Tongue (tissue), 2 donors: ENCODE results near the gene GRIN2C. TPM values are rescaled to one million over a fixed set of nuclear protein-coding genes. Genes with fewer than 3 reads are reported as not detected.
"Not testable (repeated sequence)": the region's sequence is repeated elsewhere in the genome, so short reads cannot be mapped to it uniquely, and the experiment has no call there.

ENCODE experiments used
- DNase-seq: peaks from one replicate; pipeline ENCODE4 v3.0.0-alpha.2; 2015
- total RNA-seq: library from RNA; depleted of rRNA; stranded (reverse); fragments of >200 nt; gene quantifications from one replicate; pipeline ENCODE4 v1.2.3, GENCODE V29; 2014

GRIN2C gene
- total RNA-seq: 1.6 TPM

GRCh38 chr17:74859459-74860228, at the start of gene GRIN2C:
TSS of gene GRIN2C (minus strand) at chr17:74859885. CDS start at chr17:74855092, 4,793 bp downstream.
- no peak for DNase-seq

GRCh38 chr17:74909097-74909496, 49.4 kb upstream of the GRIN2C start:
- not testable (repeated sequence) for DNase-seq

- DNase-seq: no peak
Measured at GRCh38 chr17:74907012-74907411, 47.3 kb upstream of the GRIN2C start.

- not testable (repeated sequence) for DNase-seq
Measured at GRCh38 chr17:74906214-74906793, 46.6 kb upstream of the GRIN2C start.

- DNase-seq: no peak
Measured at GRCh38 chr17:74904687-74905409, 45.2 kb upstream of the GRIN2C start.

GRCh38 chr17:74903671-74904070, 44.0 kb upstream of the GRIN2C start:
- DNase-seq: no peak

GRCh38 chr17:74903034-74903433, 43.3 kb upstream of the GRIN2C start:
- no peak for DNase-seq

- DNase-seq: no peak
Measured at GRCh38 chr17:74901353-74902135, 41.9 kb upstream of the GRIN2C start.

GRCh38 chr17:74900208-74900607, 40.5 kb upstream of the GRIN2C start:
- DNase-seq: no peak

GRCh38 chr17:74898376-74898946, 38.8 kb upstream of the GRIN2C start:
- peak; percentile 44 for DNase-seq

- DNase-seq: no peak
Measured at GRCh38 chr17:74893936-74894671, 34.4 kb upstream of the GRIN2C start.

- DNase-seq: no peak
Measured at GRCh38 chr17:74892974-74893911, 33.6 kb upstream of the GRIN2C start, which contains the start of gene FADS6. TSS of gene FADS6 (minus strand) at chr17:74893633. CDS start at chr17:74893595, 38 bp downstream.

- no peak for DNase-seq
Measured at GRCh38 chr17:74892013-74892841, 32.5 kb upstream of the GRIN2C start.

GRCh38 chr17:74890554-74890953, 30.9 kb upstream of the GRIN2C start:
- DNase-seq: no peak

- no peak for DNase-seq
Measured at GRCh38 chr17:74888469-74888868, 28.8 kb upstream of the GRIN2C start.

- DNase-seq: no peak
Measured at GRCh38 chr17:74883241-74883745, 23.6 kb upstream of the GRIN2C start.

- DNase-seq: no peak
Measured at GRCh38 chr17:74882517-74883240, 23.0 kb upstream of the GRIN2C start.

GRCh38 chr17:74881073-74881472, 21.4 kb upstream of the GRIN2C start:
- DNase-seq: no peak
